GM12878 (cell line): ENCODE data around the gene NECTIN1. TPM values are rescaled to one million over a fixed set of nuclear protein-coding genes. Genes with fewer than 3 reads are reported as not detected.

Experiments used
- ATAC-seq: fragments of 200-7000 bp; cut with Tn5 transposase; 3 replicates; pipeline ENCODE4 v1.9.1; 2020; ENCODE audit warnings: mild to moderate bottlenecking, moderate library complexity
- BruUV-seq: library from RNA; stranded (reverse); fragments of 400-500 nt; replicated peaks from 2 replicates; lab custom pipeline; 2021; lab: Mats Ljungman, UMichigan
- CTCF ChIA-PET: fragments of 300-600 bp; sonication (Branson Sonifier 250); formaldehyde crosslinking; extraction: SDS; loops from one replicate; lab custom pipeline; 2021; ENCODE audit warnings: inconsistent platforms; lab: Yijun Ruan, JAX
- POLR2A ChIA-PET: fragments of 350-600 bp; formaldehyde crosslinking; extraction: SDS; loops from one replicate; lab custom pipeline; 2021; ENCODE audit warnings: inconsistent platforms; lab: Charles Lee
- RAD21 ChIA-PET: fragments of 300-600 bp; sonication (Branson Sonifier 250); formaldehyde crosslinking; loops from one replicate; lab custom pipeline; 2023; ENCODE audit warnings: antibody characterized with exemption; ENCODE audit not compliant: unreplicated experiment; lab: Charles Lee
- SMC1A ChIA-PET: fragments of 300-600 bp; sonication (Branson Sonifier 250); formaldehyde crosslinking; loops from one replicate; lab custom pipeline; 2023; ENCODE audit not compliant: unreplicated experiment, uncharacterized antibody; lab: Charles Lee
- DNase-seq: peaks from one replicate; pipeline ENCODE4 v3.0.0-alpha.2; 2011; ENCODE audit warnings: low read depth, low spot score
- FAIRE-seq: peaks from 3 replicates; lab custom pipeline; 2011; peaks lifted over from hg19 to GRCh38; lab: Jason Lieb, UNC
- H2AFZ ChIP-seq: 2 replicates; pipeline ENCODE4 v1.6.0; 2011; ENCODE audit warnings: low read depth, low read length, control low read depth; ENCODE audit not compliant: control insufficient read depth
- H3K27ac ChIP-seq: 2 replicates; pipeline ENCODE4 v1.5.1; 2011; ENCODE audit warnings: control low read depth; ENCODE audit not compliant: control insufficient read depth, insufficient read depth
- H3K27me3 ChIP-seq, 2 experiments: replicated peaks in 1 of 2; 2 replicates each; pipeline versions ENCODE4 v1.6.0 to v1.6.1; 2011; ENCODE audit warnings: low read length in 1 of 2; ENCODE audit not compliant: control insufficient read depth in 2 of 2, insufficient read depth in 2 of 2
- H3K36me3 ChIP-seq, 2 experiments: 2 replicates each; pipeline ENCODE4 v1.5.1; 2011; ENCODE audit warnings: low read length in 1 of 2; ENCODE audit not compliant: control insufficient read depth in 2 of 2, insufficient read depth in 2 of 2
- H3K4me1 ChIP-seq: 2 replicates; pipeline ENCODE4 v1.6.1; 2011; ENCODE audit warnings: mild to moderate bottlenecking, low read length, moderate library complexity, mixed read lengths; ENCODE audit not compliant: control insufficient read depth, insufficient read depth
- H3K4me2 ChIP-seq: 2 replicates; pipeline ENCODE4 v1.6.0; 2011; ENCODE audit warnings: control low read depth; ENCODE audit not compliant: control insufficient read depth, insufficient read depth
- H3K4me3 ChIP-seq: fragments of 200-600 bp; sonication (generic); 2 replicates; pipeline ENCODE4 v1.5.1; 2016
- H3K79me2 ChIP-seq: 2 replicates; pipeline ENCODE4 v1.6.0; 2011; ENCODE audit warnings: low read length; ENCODE audit not compliant: control insufficient read depth, insufficient read depth
- H3K9ac ChIP-seq: 2 replicates; pipeline ENCODE4 v1.8.0; 2011; ENCODE audit warnings: low read length, control low read depth, mixed read lengths; ENCODE audit not compliant: control insufficient read depth, insufficient read depth
- H3K9me3 ChIP-seq: replicated peaks from 3 replicates; pipeline ENCODE4 v1.5.1; 2011; ENCODE audit warnings: mild to moderate bottlenecking, low read length; ENCODE audit not compliant: control insufficient read depth, insufficient read depth
- H4K20me1 ChIP-seq: 2 replicates; pipeline ENCODE4 v1.6.0; 2011; ENCODE audit not compliant: control insufficient read depth, insufficient read depth
- BHLHE40 ChIP-seq, 2 experiments: fragments of 450-650 bp in 1 of 2; IDR thresholded peaks; 2 replicates each; pipeline ENCODE4 v1.6.1; 2011 to 2017; ENCODE audit warnings: low read depth in 2 of 2, borderline replicate concordance in 1 of 2, improper control_type of control experiment in 1 of 2, low read length in 1 of 2, mild to moderate bottlenecking in 1 of 2
- EP300 ChIP-seq, 2 experiments: fragments of 150-350 bp in 1 of 2; IDR thresholded peaks; 2 replicates each; pipeline ENCODE4 v1.6.1; 2011 to 2012; ENCODE audit warnings: low read depth in 2 of 2, low read length in 2 of 2, borderline replicate concordance in 1 of 2, improper control_type of control experiment in 1 of 2, inconsistent platforms in 1 of 2; ENCODE audit not compliant: control insufficient read depth in 1 of 2
- MEF2B ChIP-seq: fragments of 450-650 bp; IDR thresholded peaks from 2 replicates; pipeline ENCODE4 v1.6.1; 2018; ENCODE audit warnings: mild to moderate bottlenecking, moderate library complexity; ENCODE audit not compliant: partially characterized antibody, poor library complexity, severe bottlenecking
- PAX8 ChIP-seq: fragments of 450-650 bp; IDR thresholded peaks from 2 replicates; pipeline ENCODE4 v1.6.1; 2017; ENCODE audit warnings: mild to moderate bottlenecking, moderate library complexity
- SMARCA5 ChIP-seq: fragments of 450-650 bp; IDR thresholded peaks from 2 replicates; pipeline ENCODE4 v1.6.1; 2017; ENCODE audit warnings: mild to moderate bottlenecking
- YY1 ChIP-seq: IDR thresholded peaks from 2 replicates; pipeline ENCODE4 v1.6.1; 2011; ENCODE audit warnings: low read depth, mild to moderate bottlenecking, low read length
- WGBS: methylation state at CpG from one replicate; pipeline ENCODE4 v1.1.6; 2016; ENCODE audit warnings: low lambda C conversion rate; ENCODE audit not compliant: insufficient replicate concordance, insufficient coverage; ENCODE audit errors: missing lambda C conversion rate; 5-methylcytosine and 5-hydroxymethylcytosine counted together
- in situ Hi-C: fragments of 300-500 bp; cut with MboI; formaldehyde crosslinking; loops from 9 replicates; pipeline ENCODE4 v1.14.3; 2018; ENCODE audit warnings: mixed read lengths
- intact Hi-C: fragments of 100-400 bp; cut with micrococcal nuclease; formaldehyde crosslinking; loops from one replicate; pipeline ENCODE4 v1.14.2; 2022; ENCODE audit not compliant: unreplicated experiment
- polyA plus RNA-seq, 11 experiments: library from polyadenylated mRNA; depleted of rRNA in 4 of 11; unstranded in 6 of 11; stranded (reverse) in 5 of 11; fragments of >200 nt; fragmentation: Nextera tagmentation in 4 of 11; fragmentation: Illumina TruSeq in 1 of 11; extraction: Ambion mirVana in 4 of 11; extraction: Trizol in 1 of 11; gene quantifications; 1 replicate in 1 of 11; 2 replicates in 10 of 11; pipeline versions ENCODE4 v1.2.1 to v1.2.3, GENCODE V29; 2011 to 2016; ENCODE audit warnings: inconsistent platforms in 2 of 11, missing spikeins in 2 of 11, low read depth in 1 of 11
- total RNA-seq, 4 experiments: library from RNA; depleted of rRNA in 3 of 4; stranded (reverse); fragments of >200 nt in 3 of 4; fragmentation: Illumina TruSeq in 1 of 4; extraction: Trizol in 1 of 4; gene quantifications; 2 replicates each; pipeline versions ENCODE4 v1.2.1 to v1.2.3, GENCODE V29; 2013 to 2021

NECTIN1 gene
- total and polyA plus RNA-seq, 10 of the 15 experiments (the other 5 are each of a cell fraction or from before 2014, with no cell fraction given), result 0.97 to 9.2 (median 2.3) TPM

DNA sequence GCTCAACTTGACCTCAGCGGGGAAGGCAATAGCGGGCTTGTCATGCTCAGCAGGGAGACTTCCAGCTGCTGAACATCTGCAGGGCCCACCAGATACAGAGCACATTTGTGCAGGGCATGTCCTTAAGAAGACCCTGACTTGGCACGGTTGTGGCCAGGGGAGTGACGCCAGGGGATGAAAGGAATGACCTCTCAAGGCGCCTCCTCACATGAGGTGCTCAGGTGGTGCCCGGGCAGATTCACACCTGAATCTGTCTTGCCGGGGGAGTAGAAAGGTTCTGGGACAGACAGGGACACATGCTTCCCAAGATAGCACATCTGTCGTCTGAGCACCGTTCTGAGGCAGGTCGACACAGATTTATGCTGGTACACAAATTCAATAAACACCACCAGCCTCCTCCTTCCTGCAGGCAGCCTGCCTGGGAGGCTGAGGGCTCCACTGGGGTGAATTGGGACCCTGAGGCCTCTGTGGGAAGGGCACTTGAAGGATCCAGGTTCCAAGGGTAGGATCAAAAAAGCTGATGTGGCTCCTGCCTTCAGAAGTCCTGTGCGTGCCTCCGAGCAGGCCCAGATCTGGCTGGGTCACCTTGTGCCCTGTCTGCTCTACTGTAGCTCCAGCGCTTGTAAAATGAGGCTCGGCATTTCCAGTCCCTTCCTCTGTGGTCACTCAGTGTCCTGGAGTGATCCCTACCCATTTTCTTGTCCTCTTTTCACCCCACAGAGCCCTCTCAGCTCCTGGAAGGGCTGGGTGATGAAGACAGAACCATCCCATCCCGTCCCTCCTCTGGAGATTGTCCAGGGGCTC lies 49.6 kb upstream of the NECTIN1 start (continued):
- no peak for TF ChIP-seq EP300 (IDR thresholded peaks at IDR 0.05; ENCODE audit: borderline replicate concordance in 1 of 2, control insufficient read depth in 1 of 2, low read depth in 2 of 2, low read length in 2 of 2)
- TF ChIP-seq BHLHE40 (IDR thresholded peaks at IDR 0.05; ENCODE audit: borderline replicate concordance in 1 of 2, low read depth in 2 of 2, low read length in 1 of 2), result no peak
- TF ChIP-seq YY1, result no peak
- TF ChIP-seq SMARCA5, result no peak

DNA sequence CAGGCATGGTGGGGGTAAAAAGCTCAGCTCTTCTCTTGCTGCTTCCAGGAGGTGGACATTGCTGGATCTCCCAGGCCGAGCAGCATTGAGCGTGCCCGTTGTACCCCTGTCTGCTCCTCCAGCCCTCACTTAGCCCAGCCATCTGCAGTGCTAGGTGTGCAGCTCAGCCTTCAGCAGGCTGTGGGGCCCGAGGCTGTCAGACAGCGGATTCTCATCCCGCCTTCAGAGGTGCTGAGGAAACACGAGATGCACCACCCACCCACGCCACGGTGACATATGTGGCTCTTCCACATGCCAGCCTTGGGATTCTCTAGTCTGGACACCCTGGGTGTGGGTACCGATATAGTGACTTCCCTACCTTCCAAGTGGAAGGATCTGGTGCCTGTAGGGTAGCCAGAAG lies 48.9 kb upstream of the NECTIN1 start:
- ChIA-PET POLR2A (interaction anchor here (0.6 kb wide), 1 partner anchor 1578 kb away, joined by 4 read pairs; no protein-coding TSS in a partner anchor), CTCF (no interaction called here), RAD21 (no interaction called here), SMC1A (no interaction called here)
- DNase-seq, result no peak
- Histone ChIP-seq H3K36me3 (peaks cover 0 to 2% of the 10 kb centered on the region in 2 experiments; a peak in 2 of 4 replicates), H3K4me2 (no peak overlapping the region), H3K79me2 (no peaks in the 10 kb centered on the region), H2AFZ (no peak overlapping the region), H3K27me3 (no peaks in the 10 kb centered on the region), H3K4me1 (no peaks in the 10 kb centered on the region; the same call in 1 of the 2 replicates), H4K20me1 (0 out of 2 replicates have a peak, but pooled peaks cover 4% of the 10 kb centered on the region), H3K27ac (no peak overlapping the region), H3K4me3 (no peak overlapping the region), H3K9ac (no peak overlapping the region), H3K9me3 (no peaks in the 10 kb centered on the region; the same call in 2 of the 3 replicates)
- ATAC-seq, result no peak
- TF ChIP-seq MEF2B (no peak), PAX8 (no peak)
- no peak for FAIRE-seq
- no TSS peak for BruUV-seq
- in situ Hi-C loops (no loop called here), intact Hi-C loops (no loop called here)
- WGBS, result 54% methylated on average over 10 of the region's 10 CpGs
